ENCODE data around the gene TLR7. TPM values are rescaled to one million over a fixed set of nuclear protein-coding genes. Genes with fewer than 3 reads are reported as not detected.

The TLR7 gene
- total RNA-seq, 1 donor from 2014 or later = not detected

DNA sequence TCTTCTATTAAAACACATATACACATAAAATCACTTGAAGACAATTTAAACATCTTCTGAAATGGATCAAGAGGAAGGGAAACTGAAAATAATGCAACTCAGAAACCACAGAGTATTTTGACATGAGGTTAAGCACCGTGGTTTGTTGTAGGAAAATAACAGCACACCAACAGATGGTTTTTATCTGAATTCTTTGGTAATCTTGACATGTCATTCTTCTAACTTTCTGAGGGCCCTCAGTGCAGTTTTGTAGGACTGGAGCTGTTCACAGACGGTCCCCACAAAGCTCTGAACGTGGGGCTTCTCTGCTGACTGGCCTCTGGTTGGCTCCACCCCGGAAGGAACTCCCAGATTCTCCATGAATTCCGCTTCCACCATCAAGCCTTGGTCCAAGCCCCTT is 23.6 kb downstream of the TLR7 start:
- DNase-seq (ENCODE audit: low read depth) = no peak

DNA sequence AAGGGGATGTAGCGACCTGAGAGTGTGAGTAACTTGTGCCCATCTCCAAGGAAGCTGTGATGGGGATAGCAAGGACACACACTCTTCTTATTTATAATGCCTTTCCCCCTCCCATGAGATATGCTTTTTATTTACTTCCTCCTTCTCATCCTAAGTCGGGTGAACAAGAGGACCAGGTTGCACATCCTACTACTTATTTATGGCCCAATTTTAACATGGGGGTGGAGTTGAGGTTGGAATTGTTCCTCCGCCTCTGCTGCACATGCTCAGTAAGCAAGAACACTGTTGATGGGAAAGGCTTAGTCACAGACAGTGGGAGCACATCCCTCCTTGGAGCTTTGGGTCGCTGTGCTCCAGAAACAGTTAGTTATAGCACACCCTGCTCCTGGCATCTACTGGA is 24.3 kb downstream of the TLR7 start:
- DNase-seq (ENCODE audit: low read depth) = no peak

DNA sequence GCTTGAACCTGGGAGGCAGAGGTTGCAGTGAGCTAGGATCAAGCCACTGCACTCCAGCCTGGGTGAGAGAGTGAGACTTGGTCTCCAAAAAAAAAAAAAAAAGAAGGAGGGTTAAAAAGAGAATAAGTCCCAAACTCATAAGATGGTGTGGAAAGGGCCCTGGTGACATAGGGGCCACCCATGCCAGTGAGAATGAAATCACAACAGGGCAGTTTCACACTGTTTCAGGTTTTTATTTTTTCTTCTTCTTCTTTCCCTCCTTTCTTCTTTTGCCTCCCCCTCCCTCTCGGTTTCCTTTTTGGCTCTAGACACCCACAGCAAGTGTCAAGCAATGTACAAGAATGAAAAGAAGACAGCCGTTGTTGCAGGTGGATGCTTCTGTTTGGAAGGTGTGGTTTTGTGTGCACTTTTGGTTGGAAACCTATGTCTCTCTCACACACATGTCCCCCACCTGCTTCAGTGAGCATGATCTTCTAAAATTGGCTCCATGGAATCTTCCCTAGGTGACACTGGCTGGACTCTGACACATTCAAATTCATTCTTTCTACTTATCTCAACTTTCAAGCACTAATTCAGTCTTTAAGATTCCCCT is 25.1 kb downstream of the TLR7 start:
- no peak for DNase-seq (ENCODE audit: low read depth)

GRCh38 chrX:12892716-12893115 is 25.8 kb downstream of the TLR7 start:
- no peak for DNase-seq (ENCODE audit: low read depth)

- peak; percentile 9 for DNase-seq (ENCODE audit: low read depth)
Observed at GRCh38 chrX:12894074-12895030, 27.5 kb downstream of the TLR7 start.

- DNase-seq (ENCODE audit: low read depth) = no peak
Observed at GRCh38 chrX:12895866-12896265, 29.0 kb downstream of the TLR7 start.

DNA sequence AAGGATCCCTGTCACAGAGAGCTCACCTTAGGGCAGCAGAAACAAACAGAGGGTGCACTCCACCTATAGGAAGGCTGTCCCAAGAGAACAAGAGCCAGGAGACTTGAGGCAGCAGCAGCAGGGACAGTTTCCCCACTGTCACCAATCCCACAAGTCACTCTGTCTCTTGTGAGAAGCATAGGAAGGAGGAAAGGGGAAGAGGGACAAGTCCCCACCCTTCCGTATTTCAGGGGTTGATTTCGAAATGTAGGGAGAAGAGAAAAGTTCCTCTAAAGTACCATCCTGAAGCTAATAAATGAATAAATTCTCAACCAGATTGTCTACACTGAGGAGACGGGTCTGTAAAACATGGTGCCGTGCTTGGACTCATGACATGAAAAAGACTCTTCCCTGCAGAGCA is 30.1 kb downstream of the TLR7 start:
- DNase-seq (ENCODE audit: low read depth) = no peak

DNA sequence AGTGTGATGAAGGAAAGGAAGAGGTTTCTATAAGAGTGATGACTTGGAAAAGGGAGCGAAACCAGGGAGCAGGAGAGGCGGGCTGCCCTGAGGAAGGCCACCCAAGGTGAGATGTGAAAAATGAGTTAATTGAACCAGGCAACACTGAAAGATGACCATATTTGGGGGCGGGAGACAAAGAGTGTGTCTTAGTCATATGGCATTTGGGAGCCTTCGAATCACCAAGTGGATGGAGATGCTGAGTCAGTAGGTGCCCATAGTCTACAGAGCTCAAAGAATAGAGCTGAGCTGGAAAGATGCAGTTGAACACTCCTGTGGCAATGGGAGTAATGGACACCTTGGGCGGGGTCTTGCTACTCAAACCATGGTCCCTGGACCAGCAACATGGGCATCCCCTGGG is 31.2 kb downstream of the TLR7 start:
- DNase-seq (ENCODE audit: low read depth) = no peak

GRCh38 chrX:12899506-12899905 is 32.6 kb downstream of the TLR7 start:
- DNase-seq (ENCODE audit: low read depth) = no peak

GRCh38 chrX:12901486-12901885 is 34.6 kb downstream of the TLR7 start:
- DNase-seq (ENCODE audit: low read depth) = peak; percentile 41

DNA sequence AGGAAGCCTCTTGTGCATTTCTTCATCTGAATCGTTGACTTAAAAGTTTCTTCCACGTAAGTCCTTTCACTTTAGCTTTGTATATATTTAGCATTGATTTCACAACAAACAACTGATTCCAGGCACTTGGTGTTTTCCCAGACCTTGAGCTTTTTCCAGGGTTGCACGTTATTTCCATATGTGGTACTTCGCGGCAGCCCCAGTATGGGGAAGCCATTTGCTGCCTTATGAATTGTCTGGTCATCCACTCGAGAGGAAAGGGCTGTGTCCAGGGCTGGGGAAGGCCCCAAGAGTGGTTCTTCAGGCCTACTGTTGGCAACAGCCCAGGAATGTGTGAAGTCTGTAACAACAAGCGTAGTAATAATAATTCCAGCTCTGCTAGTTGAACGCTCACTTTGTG is 36.8 kb downstream of the TLR7 start:
- no peak for DNase-seq (ENCODE audit: low read depth)

GRCh38 chrX:12906046-12906761 is 39.3 kb downstream of the TLR7 start, which contains the start of gene TLR8:
TSS of gene TLR8 (plus strand) at chrX:12906620. CDS start at chrX:12906707, 87 bp downstream.
- DNase-seq (ENCODE audit: low read depth) = no peak

- DNase-seq (ENCODE audit: low read depth) = no peak
Observed at GRCh38 chrX:12910423-12911121, 43.7 kb downstream of the TLR7 start.

DNA sequence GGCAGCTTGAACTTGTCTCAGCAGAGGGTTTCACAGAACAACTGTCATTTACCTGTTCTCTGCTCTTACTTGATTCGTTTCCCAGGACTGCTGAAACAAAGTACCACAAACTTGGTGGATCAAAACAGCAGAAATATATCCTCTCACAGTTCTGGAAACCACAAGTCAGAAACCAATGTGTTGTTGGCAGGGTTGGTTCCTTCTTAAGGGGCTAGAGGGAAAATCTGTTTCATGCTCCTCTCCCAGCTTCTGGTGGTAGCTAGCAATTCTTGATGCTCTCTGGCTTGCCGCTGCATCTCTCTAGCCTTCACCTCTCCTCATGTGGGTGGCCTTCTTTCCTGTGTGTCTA is 44.2 kb downstream of the TLR7 start:
- DNase-seq (ENCODE audit: low read depth) = no peak

DNA sequence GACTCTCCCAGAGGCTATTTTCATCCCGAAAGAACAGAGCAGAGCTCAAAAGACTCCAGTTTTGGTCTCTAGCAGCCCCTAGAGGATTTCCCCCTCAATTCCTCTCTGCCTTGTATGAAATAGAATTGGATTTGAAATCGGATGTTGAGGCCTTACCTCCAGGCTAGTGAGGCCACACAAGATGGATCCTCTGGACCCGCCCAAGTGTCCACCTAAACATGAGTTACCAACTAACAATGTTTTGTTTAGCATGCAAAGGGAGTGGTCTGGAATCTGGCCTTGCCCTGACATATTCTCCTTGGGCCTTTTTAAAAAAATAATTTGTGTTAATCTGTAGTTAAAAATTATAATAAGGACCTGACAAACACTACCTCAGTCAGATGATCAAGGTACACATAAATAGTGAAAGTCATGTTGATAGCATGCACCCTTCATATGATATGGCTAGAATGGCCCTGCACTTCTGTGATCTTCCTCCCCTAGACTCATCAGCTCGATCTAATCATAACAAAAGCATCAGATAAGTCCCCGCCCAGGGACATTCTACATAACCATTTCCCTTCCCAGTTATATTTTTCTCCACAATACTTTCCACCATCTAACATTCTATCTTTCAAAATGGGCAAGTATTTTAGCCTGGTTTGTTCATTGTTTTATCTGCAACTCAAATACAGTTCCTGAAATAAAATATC is 46.1 kb downstream of the TLR7 start:
- DNase-seq (ENCODE audit: low read depth) = no peak

- no peak for DNase-seq (ENCODE audit: low read depth)
Observed at GRCh38 chrX:12917753-12918152, 50.9 kb downstream of the TLR7 start.

- DNase-seq (ENCODE audit: low read depth) = no peak
Observed at GRCh38 chrX:12919051-12919450, 52.2 kb downstream of the TLR7 start.

GRCh38 chrX:12919620-12920019 is 52.7 kb downstream of the TLR7 start:
- no peak for DNase-seq (ENCODE audit: low read depth)

- no peak for DNase-seq (ENCODE audit: low read depth)
Observed at GRCh38 chrX:12920990-12921389, 54.1 kb downstream of the TLR7 start.

DNA sequence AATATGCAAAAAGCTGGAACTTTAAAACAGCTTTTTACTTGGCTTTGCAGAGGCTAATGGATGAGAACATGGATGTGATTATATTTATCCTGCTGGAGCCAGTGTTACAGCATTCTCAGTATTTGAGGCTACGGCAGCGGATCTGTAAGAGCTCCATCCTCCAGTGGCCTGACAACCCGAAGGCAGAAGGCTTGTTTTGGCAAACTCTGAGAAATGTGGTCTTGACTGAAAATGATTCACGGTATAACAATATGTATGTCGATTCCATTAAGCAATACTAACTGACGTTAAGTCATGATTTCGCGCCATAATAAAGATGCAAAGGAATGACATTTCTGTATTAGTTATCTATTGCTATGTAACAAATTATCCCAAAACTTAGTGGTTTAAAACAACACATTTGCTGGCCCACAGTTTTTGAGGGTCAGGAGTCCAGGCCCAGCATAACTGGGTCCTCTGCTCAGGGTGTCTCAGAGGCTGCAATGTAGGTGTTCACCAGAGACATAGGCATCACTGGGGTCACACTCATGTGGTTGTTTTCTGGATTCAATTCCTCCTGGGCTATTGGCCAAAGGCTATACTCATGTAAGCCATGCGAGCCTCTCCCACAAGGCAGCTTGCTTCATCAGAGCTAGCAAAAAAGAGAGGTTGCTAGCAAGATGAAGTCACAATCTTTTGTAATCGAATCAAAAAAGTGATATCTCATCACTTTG is 55.2 kb downstream of the TLR7 start:
- no peak for DNase-seq (ENCODE audit: low read depth)
